Right lobe of liver (tissue), 6 donors: ENCODE data around the gene TOB1. TPM values are rescaled to one million over a fixed set of nuclear protein-coding genes. Genes with fewer than 3 reads are reported as not detected.

ENCODE experiments used
- ATAC-seq, 4 donors: fragments of 200-7000 bp; cut with Tn5 transposase; one replicate each; pipeline ENCODE4 v1.9.1; 2020; ENCODE audit warnings: mild to moderate bottlenecking in 4 of 4, moderate library complexity in 4 of 4
- DNase-seq, 3 donors: peaks; one replicate each; pipeline ENCODE4 v3.0.0-alpha.2; 2020
- H3K27ac ChIP-seq, 3 donors: fragments of 200-600 bp; one replicate each; pipeline ENCODE4 v1.8.0; 2022
- H3K27me3 ChIP-seq, 2 donors: fragments of 200-600 bp; one replicate each; pipeline ENCODE4 v1.8.0; 2022
- H3K36me3 ChIP-seq, 4 donors: fragments of 200-600 bp; sonication (generic) in 1 of 4; one replicate each; pipeline versions ENCODE4 v1.5.1 to v1.8.0; 2017 to 2022; ENCODE audit warnings: control low read depth in 1 of 4
- H3K4me1 ChIP-seq, 4 donors: fragments of 200-600 bp; sonication (generic) in 1 of 4; one replicate each; pipeline versions ENCODE4 v1.5.1 to v1.8.0; 2017 to 2022; ENCODE audit warnings: control low read depth in 1 of 4
- H3K4me3 ChIP-seq, 3 donors: fragments of 200-600 bp; one replicate each; pipeline ENCODE4 v1.8.0; 2022
- H3K9me3 ChIP-seq, 4 donors: fragments of 200-600 bp; sonication (generic) in 1 of 4; one replicate each; pipeline versions ENCODE4 v1.5.1 to v1.8.0; 2017 to 2022; ENCODE audit warnings: control low read depth in 1 of 4
- CTCF ChIP-seq, 4 donors: fragments of 200-600 bp in 3 of 4; fragments of 450-650 bp in 1 of 4; IDR thresholded peaks; one replicate each; pipeline versions ENCODE4 v1.5.1 to v1.8.0; 2016 to 2022; ENCODE audit warnings: antibody characterized with exemption in 4 of 4, mild to moderate bottlenecking in 2 of 4
- POLR2A ChIP-seq: fragments of 450-650 bp; IDR thresholded peaks from one replicate; pipeline ENCODE4 v1.6.1; 2017; ENCODE audit warnings: antibody characterized with exemption, mild to moderate bottlenecking
- WGBS: methylation state at CpG from one replicate; pipeline ENCODE4 v1.1.6; 2018; ENCODE audit warnings: low coverage, low lambda C conversion rate; ENCODE audit not compliant: insufficient coverage; ENCODE audit errors: missing lambda C conversion rate; 5-methylcytosine and 5-hydroxymethylcytosine counted together
- intact Hi-C, 2 donors: fragments of 100-400 bp; cut with DNase I; formaldehyde crosslinking; loops; one replicate each; pipeline versions ENCODE4 v1.11.2 to v1.14.1; 2022
- total RNA-seq, 6 experiments: library from RNA; depleted of rRNA in 2 of 6; stranded (reverse); fragments of >200 nt in 2 of 6; fragmentation: NEBNext Ultra II Directional in 3 of 6; extraction: Animal tissue kit (Norgen Biotek cat#: 25700) in 3 of 6; gene quantifications; one replicate each; pipeline versions ENCODE4 v1.1.0 to v1.2.4, GENCODE V29; 2016 to 2023
- donor health status: DM: no; HTN: yes; CAD: no.
- donor health status: DM: no; HTN: no; CAD: no.
- donor health status: DM: no; HTN: no; CAD: no.
- donor health status: DM: no; HTN: yes; CAD: no.
- donor health status: DM: no; HTN: yes; CAD: no.

Gene TOB1
- total RNA-seq, 6 experiments from 2014 or later, result 36.2 to 222 (median 82.1) TPM

- peaks cover 0 to 66% (median 23%) of the 10 kb centered on the region in 4 donors for H3K4me1 ChIP-seq
- H3K4me3 ChIP-seq, result peak overlapping the region in 2 of 3 donors; percentile 63 to 65
- peak overlapping the region; percentile 85 to 100 (median 99) for H3K27ac ChIP-seq
- WGBS, result 26% methylated on average over 5 of the region's 6 CpGs
- ATAC-seq (no peak), DNase-seq (peak in 2 of 3 donors; percentile 44 to 66)
- no peaks in the 10 kb centered on the region for H3K9me3 ChIP-seq
- intact Hi-C loops, result no loop called here
- no peaks in the 10 kb centered on the region for H3K27me3 ChIP-seq
- no peaks in the 10 kb centered on the region for H3K36me3 ChIP-seq
- no peak for TF ChIP-seq CTCF (IDR thresholded peaks at IDR 0.05)
- TF ChIP-seq POLR2A, result no peak
These were observed 45.3 kb upstream of the TOB1 start for GRCh38 chr17:50911450-50911849.

GRCh38 chr17:50909765-50910605 lies 43.8 kb upstream of the TOB1 start:
- Histone ChIP-seq H3K27me3 (no peaks in the 10 kb centered on the region), H3K27ac (peak overlapping the region; percentile 85 to 100 (median 99)), H3K9me3 (no peaks in the 10 kb centered on the region), H3K4me1 (peaks cover 0 to 69% (median 26%) of the 10 kb centered on the region in 4 donors), H3K36me3 (no peaks in the 10 kb centered on the region), H3K4me3 (peak overlapping the region; percentile 26 to 65 (median 63))
- DNase-seq (peak; percentile 66 to 89 (median 88)), ATAC-seq (peak; percentile 51 to 68 (median 58))
- 30% methylated on average over 8 of the region's 15 CpGs for WGBS
- TF ChIP-seq POLR2A (peak; percentile 74), CTCF (IDR thresholded peaks at IDR 0.05) (no peak)
- intact Hi-C loops, result loop anchor here in 1 of 2 donors (5.0 kb wide), 1 partner anchor 32 kb away; no protein-coding TSS in a partner anchor

- peak; percentile 89 to 98 (median 95) for DNase-seq
- no peaks in the 10 kb centered on the region for H3K27me3 ChIP-seq
- no peaks in the 10 kb centered on the region for H3K36me3 ChIP-seq
- peak in 3 of 4 donors; percentile 9 to 38 (median 11) for TF ChIP-seq CTCF (IDR thresholded peaks at IDR 0.05)
- peak; percentile 83 for TF ChIP-seq POLR2A
- intact Hi-C loops, result loop anchor here in 1 of 2 donors (5.0 kb wide), 1 partner anchor 33 kb away; no protein-coding TSS in a partner anchor
- peak; percentile 65 to 81 (median 72) for ATAC-seq
- H3K4me1 ChIP-seq, result peaks cover 0 to 67% (median 28%) of the 10 kb centered on the region in 4 donors
- no peaks in the 10 kb centered on the region for H3K9me3 ChIP-seq
- peak overlapping the region; percentile 26 to 65 (median 63) for H3K4me3 ChIP-seq
- 38% methylated on average over 6 of the region's 16 CpGs for WGBS
- H3K27ac ChIP-seq, result peak overlapping the region; percentile 85 to 100 (median 99)
These were observed 43.0 kb upstream of the TOB1 start for GRCh38 chr17:50908860-50909764.

GRCh38 chr17:50908140-50908859 lies 42.1 kb upstream of the TOB1 start:
- H3K27ac ChIP-seq, result peak overlapping the region; percentile 85 to 100 (median 99)
- TF ChIP-seq CTCF (IDR thresholded peaks at IDR 0.05) (no peak), POLR2A (no peak)
- H3K4me3 ChIP-seq, result no peak overlapping the region
- intact Hi-C loops, result loop anchor here in 1 of 2 donors (5.0 kb wide), 1 partner anchor 34 kb away; no protein-coding TSS in a partner anchor
- DNase-seq (no peak), ATAC-seq (no peak)
- H3K4me1 ChIP-seq, result peaks cover 0 to 67% (median 29%) of the 10 kb centered on the region in 4 donors
- H3K9me3 ChIP-seq, result no peaks in the 10 kb centered on the region
- H3K27me3 ChIP-seq, result no peaks in the 10 kb centered on the region
- no peaks in the 10 kb centered on the region for H3K36me3 ChIP-seq
- WGBS, result 56% methylated on average over 7 of the region's 8 CpGs
